Pulmonary artery endothelial cell (primary cell): Measurements from ENCODE around the gene IQGAP2. TPM values are rescaled to one million over a fixed set of nuclear protein-coding genes. Genes with fewer than 3 reads are reported as not detected.

ENCODE experiments used
- DNase-seq: peaks from one replicate; pipeline ENCODE4 v3.0.0-alpha.2; 2011; ENCODE audit warnings: low read depth, low spot score
- total RNA-seq: library from RNA; depleted of rRNA; stranded (reverse); fragments of >200 nt; gene quantifications from 2 replicates; pipeline ENCODE4 v1.2.3, GENCODE V29; 2014

Gene IQGAP2
- total RNA-seq, 1 donor from 2014 or later = 4.4 TPM

DNA sequence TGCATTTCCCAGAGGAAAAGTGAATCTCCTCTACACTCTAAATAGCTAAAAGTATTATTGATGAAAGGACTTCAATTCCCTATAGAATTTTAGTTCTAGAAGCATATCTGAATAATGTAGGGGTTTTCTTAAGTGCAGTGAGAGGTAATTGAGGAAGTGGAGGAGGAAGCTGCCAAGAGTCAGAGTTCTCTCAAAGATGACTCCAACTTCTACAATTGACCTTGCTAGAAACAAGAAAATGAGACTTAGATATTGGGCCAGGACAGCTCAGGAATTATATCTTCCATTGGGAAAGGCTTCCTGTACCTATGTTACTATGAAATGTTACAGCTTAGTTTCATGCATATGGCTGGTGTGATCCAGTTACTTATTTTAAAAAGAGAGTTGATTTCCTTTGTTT is 302.5 kb downstream of the IQGAP2 start:
- no peak for DNase-seq

DNA sequence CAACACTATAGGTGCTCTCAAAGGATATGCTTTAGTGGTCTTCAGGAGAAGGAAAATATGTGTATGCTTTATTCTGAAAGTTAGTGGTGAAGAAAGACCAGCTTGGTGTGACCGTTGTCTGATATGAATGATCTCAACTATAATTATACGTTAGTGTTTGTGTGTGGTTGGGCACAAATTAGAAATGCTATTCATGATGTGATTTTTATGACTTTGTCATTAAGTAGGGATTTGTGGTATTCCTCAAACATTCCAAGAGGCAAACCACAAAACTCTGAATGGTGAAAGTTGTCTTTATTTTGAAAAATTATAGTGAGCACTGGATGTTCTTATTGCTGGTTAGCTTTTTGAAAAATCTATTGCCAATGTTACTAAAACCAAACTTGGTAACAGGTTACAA is 306.7 kb downstream of the IQGAP2 start:
- DNase-seq = no peak

DNA sequence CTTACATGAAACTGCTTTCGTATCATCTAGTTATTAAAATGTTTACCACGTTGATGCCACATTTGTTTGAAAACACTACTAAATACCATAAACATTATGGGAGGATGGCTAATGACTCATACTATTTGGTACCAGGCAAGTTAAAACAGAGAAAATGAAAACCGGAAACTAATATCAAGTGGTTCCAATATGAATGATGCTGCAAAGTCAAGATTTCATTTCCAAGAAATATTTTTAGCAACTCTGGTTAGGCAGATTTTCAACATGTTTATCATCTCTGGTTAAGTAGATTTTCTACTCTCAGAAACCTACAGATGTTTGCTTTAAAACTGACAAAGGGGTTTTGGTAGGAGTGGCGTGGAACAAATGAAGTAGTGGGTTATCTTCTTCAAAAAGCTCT is 307.9 kb downstream of the IQGAP2 start:
- no peak for DNase-seq

DNA sequence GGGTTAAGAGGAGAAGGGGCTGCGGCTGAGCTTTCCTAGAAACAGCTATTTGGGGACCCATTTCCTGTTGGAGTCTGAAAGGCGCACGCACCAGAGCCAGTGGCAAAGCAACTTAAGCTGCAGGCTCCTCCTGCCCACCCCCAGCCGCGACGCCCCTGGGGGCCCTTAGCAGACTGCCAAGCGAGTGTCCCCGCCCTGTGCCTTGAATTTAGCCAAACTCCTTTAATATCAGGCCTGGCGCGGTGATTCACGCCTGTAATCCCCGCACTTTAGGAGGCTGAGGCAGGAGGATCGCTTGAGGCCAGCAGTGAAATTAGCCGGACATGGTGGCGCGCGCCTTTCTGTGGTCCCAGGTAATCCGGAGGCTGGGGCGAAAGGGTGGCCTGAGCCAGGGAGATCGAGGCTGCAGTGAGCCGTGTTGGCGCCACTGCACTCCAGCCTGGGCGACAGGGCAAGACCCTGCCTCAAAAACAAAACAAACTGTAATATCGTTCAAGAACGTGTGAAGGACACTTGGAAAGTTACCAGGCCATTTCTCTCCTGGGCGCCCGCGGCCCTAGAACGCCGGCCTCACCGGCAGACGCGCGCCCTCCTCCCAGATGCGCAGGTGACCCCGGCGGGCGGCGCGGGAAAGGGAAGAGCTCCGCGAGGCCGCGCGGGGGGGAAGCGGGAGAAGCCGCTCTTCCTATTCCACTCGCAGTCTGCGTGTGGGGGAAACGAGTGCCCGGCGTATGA is 311.8 kb downstream of the IQGAP2 start:
- no peak for DNase-seq

DNA sequence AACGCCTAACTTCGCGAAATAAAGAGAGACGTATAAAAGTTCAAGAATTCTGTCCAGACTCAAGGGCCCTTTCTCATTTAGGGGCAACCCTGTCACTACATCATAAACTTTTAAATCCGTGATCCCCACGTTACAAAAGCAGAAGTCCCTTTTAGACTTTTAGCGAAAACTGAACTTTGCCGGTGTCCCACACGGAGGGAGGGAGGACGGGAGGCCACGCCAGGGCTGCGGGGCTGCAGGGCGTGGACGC is 312.3 kb downstream of the IQGAP2 start:
- DNase-seq = no peak

DNA sequence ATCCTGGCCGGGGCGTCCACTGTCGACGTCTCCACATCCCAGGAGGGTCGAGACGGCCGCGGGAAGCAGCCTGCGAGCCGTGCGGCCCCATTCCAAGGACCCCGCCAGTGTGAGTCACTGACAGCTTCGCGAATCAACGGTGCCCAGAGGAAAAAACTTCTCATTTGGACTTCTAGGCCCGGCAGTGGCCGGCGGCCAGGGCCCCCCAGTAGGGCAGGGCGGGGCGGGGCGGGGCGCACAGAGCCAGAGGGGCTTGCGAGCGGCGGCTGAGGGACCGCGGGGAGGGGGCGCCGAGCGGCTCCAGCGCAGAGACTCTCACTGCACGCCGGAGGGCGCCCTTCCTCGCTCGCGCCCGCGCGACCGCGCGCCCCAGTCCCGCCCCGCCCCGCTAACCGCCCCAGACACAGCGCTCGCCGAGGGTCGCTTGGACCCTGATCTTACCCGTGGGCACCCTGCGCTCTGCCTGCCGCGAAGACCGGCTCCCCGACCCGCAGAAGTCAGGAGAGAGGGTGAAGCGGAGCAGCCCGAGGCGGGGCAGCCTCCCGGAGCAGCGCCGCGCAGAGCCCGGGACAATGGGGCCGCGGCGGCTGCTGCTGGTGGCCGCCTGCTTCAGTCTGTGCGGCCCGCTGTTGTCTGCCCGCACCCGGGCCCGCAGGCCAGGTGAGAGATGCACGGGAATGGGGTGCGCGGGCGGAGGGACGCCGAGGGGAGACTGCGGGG is 312.8 kb downstream of the IQGAP2 start, which contains the start of gene F2R:
TSS of gene F2R (plus strand) at position 391 of the 720 bp plus-strand sequence. CDS start at position 573, 182 bp downstream.
- DNase-seq = no peak

DNA sequence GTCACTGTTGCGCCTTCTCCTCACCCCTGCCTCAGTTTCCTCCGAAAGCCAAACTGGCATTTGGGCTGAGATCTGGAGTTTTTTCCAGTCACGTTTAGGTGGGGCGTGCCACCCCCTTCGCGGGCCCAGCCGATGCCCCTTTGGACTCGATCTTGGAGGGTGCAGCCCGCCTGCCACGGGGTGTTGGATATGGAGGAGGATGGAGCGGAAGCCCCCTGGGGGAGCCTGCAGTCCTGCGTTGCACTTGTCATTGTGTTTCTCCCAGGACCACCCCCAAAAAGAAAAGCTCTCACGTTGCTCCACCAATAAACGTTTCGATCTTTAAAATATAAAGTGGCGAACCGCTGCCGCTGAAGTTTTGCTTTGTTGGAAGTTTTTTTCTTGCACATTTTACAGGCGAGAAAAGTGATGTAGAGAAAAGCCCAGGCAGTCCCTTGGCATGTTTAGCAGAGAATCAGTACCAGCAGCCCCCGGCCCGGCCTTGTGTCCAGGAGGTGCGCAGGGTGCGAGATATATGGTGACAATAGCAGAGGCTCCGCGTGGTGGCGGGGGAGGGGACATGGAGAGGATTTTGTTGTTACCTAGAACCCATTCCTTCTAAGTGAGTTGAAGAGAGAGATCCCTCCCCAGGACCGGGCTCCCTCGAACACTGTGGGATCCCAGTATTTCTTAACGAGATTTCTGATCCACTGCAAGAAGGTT is 313.5 kb downstream of the IQGAP2 start:
- DNase-seq = no peak

DNA sequence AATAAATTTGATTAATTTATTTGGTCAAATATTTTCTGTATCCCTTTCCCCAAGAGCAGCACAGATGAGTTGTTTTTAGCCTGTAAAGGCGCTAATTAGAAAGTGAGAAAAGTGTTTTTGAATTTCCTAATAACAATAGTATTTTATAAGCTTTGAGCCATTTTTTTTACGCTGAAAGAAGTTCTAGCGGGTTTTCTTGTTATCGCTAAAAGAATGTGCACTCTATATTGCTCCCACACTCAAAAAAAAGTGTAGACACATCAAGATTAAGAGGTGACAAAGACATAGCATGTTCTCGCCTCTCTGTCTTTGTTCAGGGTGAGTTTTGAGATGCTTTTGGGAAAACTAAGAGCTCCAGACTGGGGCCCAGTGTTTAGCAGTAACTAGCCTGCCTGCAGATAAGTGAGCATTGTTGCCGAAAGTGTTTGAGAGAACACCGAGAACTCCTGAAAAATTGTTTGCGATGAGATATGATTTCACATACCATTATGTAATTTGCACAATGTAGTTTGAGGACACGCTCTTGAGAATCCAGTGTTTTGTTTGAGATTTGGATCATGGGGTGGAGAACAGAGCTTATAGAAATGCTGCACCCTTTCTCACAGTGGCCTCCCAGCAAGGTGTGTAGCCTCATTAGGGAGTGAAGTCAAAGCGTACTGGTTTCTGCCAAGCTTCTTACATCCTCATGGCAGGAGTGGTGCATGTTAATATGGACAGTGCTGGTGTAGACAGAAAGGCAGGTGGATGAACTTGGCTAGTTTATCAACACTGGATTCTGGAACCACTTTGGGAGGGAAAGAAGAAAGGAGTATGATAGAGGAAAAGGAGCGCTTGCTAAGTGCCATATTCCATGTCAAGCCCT is 314.4 kb downstream of the IQGAP2 start:
- no peak for DNase-seq

DNA sequence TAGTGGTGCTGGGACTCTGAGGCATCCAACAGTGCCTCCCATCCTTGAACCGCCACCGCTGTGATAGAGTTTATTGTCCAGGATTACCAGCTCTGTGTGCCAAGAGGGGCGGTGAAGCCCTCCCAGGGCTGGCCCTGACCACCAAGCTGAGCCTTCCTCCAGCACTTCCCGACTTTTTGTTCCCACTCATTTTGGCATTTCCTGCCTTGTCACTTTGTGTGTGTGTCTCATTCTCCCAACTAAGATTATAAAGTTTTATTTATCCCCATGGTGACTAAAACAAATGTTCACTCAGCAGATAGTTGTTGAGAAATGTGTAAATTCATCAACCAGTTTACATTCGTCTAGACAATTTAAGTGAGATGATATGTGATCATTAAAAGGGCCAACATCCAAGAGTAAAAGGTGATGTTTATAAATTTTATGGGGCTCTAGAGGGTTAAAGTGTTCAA is 315.3 kb downstream of the IQGAP2 start:
- peak; percentile 90 for DNase-seq

DNA sequence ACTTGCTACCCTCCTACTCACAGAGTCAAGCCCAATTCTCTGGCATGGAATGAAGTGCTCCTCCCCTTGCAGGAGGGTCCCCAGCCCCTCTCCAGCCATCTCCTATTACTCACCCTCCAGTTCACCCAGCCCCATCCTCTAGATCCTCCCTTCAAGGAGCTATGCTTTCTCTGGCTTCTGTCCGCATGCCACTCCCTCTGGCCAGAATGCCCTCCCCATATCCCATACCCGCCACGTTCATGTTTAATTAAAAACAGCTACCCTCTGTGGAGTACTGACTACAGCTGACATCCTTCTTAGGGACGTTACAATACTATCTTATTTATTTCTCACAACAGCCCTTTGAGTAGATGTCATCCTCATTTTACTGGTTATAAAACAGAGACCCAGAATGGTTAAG is 315.8 kb downstream of the IQGAP2 start:
- DNase-seq = no peak

DNA sequence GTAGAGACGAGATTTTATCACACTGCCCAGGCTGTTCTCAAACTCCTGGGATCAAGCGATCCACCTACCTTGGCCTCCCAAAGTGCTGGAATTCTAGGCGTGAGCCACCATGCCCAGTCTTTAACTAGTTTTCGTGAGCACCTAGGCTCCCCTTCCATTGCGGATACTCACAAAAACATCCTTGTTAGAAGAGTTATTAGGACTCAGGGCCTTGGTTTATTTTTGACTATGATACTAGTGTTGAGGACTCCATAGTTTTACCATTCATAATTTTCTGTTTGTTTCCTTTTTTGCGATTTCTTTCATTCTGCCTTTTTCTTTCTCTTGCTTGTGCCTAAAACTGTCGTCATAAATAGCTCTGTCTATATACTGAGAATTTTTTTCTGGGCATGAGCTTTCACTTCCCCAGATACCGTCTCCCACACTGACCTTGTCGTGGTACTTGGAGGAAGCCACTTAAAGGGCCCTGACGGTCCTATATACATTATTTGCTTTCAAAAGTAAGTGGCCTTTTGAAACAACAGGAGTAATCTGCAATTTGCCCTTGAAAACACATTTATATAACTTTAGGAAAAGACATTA is 318.0 kb downstream of the IQGAP2 start:
- no peak for DNase-seq

DNA sequence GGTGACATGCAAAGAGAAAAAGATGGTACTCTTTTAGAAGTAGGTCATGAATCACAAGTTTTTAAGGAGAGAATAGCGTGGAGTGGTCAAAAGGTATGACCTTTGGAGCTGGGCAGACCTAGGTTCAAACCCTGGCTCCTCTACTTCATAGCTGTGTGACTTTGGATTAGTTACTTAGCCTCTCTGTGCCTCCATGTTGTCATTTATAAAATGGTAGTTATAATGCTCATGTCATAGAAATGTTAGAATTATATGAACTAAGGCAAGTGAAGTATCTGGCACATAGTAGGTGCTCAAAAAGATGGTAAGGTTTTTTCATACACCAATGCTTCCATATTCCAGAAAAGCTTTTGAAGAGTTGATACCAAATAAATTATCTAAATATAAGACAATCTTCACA is 320.2 kb downstream of the IQGAP2 start:
- no peak for DNase-seq

DNA sequence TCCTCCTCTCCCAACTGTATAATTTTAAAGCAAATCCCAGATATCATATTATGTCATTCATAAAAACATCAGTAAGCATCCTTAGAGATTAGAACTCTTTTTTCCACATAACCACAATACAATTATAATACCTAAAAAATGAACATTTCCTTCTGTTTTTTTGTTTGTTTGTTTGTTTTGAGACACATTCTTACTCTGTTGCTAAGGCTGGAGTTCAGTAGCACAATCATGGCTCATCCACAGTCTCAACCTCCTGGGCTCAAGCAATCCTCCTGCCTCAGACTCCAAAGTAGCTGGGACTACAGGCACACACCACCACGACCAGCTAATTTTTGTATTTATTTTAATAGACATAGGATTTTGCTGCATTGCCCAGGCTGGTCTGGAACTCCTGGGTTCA is 320.8 kb downstream of the IQGAP2 start:
- no peak for DNase-seq

DNA sequence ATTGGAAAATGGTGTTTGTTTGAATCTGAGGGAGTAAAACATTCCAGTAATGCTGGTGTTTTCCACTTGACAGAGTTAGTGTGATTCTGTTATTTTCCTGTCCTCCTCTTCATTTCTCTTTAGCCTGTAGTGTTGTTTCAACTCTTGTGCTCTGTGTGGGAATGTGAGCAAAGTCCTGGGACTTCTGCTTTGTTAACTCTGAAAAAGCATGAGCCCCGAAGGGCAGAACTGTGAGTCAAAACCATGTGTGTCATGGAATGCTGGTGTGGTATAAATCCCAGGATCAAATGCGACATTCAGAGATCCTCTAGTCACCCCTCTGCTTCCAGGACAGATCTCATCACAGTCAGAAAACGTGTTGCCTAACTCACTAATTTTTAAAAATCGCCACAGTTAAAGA is 321.8 kb downstream of the IQGAP2 start:
- DNase-seq = no peak

DNA sequence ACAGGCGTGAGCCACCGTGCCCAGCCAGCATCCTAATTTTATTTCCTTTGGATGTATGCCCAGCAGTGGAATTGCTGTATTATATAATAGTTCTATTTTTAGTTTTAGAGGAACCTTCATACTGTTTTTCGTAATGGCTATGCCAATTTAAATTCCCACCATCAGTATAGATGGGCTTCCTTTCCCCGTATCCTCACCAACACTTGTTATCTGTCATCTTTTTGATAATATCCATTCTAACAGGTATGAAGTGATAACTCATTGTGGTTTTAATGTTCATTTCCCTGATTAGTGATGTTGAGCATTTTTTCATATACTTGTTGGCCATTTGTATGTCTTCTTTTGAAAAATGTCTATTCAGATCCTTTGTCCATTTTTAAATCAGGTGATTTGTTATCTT is 325.9 kb downstream of the IQGAP2 start:
- no peak for DNase-seq

DNA sequence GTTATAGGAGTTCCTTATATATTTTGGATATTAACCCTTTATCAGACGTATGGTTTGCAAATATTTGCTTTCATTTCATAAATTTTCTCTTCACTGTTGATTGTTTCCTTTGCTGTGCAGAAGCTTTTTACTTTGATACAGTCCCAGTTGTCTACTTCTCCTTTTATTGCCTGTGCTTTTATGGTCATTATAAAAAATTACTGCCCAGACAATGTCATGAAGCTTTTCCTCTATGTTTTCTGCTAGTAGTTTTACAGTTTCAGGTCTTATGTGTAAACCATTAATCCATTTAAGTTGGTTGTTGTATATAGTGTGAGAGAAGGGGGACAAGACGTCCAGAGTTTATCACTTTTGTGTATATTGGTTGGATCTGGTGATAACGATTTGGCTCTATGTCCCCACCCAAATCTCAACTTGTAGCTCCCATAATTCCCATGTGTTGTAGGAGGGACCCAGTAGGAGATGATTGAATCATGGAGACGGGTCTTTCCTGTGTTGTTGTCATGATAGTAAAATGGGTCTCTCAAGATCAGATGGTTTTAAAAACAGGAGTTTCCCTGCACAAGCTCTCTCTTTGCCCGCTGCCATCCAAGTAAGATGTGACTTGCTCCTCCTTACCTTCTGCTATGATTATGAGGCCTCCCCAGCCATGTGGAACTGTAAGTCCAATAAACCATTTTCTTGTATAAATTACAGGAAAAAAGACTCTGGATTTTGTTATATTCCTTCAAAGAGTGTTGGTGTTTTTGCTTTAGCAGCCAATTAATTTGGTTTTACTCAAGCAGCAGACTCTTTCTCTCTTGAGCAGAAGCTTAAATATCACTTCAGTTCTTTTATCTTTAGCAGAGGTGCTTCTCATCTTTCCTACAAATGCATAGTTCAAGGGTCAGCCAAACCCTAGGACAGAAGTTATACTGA is 326.5 kb downstream of the IQGAP2 start:
- no peak for DNase-seq

DNA sequence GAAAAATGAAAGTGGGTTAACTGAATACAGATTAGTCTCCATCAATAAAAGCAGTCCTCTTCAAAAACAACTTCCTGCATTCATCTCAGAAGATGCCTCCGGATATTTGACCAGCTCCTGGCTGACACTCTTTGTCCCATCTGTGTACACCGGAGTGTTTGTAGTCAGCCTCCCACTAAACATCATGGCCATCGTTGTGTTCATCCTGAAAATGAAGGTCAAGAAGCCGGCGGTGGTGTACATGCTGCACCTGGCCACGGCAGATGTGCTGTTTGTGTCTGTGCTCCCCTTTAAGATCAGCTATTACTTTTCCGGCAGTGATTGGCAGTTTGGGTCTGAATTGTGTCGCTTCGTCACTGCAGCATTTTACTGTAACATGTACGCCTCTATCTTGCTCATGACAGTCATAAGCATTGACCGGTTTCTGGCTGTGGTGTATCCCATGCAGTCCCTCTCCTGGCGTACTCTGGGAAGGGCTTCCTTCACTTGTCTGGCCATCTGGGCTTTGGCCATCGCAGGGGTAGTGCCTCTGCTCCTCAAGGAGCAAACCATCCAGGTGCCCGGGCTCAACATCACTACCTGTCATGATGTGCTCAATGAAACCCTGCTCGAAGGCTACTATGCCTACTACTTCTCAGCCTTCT is 329.4 kb downstream of the IQGAP2 start:
- no peak for DNase-seq

DNA sequence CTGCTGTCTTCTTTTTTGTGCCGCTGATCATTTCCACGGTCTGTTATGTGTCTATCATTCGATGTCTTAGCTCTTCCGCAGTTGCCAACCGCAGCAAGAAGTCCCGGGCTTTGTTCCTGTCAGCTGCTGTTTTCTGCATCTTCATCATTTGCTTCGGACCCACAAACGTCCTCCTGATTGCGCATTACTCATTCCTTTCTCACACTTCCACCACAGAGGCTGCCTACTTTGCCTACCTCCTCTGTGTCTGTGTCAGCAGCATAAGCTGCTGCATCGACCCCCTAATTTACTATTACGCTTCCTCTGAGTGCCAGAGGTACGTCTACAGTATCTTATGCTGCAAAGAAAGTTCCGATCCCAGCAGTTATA is 329.9 kb downstream of the IQGAP2 start:
- DNase-seq = no peak

DNA sequence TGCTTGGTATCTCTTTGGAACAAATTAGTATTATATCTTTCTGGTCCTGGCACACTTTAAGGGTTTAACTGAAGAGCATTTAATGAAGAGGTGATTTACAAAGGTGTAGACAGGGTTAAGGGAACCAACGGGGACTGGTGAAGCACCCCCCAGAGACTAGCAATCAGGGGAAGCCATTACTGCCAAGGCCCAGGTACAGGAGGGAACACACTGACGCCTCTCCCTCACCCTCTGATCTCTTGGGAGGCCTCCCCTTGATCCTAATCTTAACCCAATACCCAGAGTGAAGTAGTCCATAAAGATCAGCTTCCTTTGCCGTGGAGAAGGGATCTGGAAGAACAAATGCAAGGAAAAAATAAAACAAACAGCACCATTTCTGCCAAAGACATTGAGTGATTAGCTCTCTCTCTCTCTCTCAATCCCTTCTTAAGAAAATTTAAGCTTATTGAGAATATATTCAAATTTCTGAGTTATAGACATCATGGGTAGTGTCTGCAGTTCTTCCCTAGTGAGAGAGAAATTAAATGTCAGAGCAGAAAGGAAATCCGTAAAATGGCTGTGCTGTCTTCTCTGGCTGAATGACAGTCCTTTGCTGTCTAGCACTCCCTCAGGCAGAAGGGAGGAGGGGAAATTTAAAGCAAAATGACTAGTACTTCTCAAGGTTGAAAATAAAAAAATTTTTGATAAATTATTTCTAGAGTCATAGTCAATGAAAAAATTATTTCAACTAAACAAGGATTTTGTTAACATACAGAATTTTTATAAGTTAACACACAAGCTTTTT is 332.9 kb downstream of the IQGAP2 start:
- no peak for DNase-seq
